K562 (cell line): Measurements from ENCODE around the gene NSUN2. TPM values are rescaled to one million over a fixed set of nuclear protein-coding genes. Genes with fewer than 3 reads are reported as not detected.

ENCODE experiments used
- E2F4 ChIP-seq: sonication (generic); formaldehyde crosslinking; IDR thresholded peaks from 2 replicates; pipeline ENCODE4 v1.8.0; 2022; ENCODE audit warnings: mild to moderate bottlenecking, low read depth, missing genetic modification reagents
- NFE2 ChIP-seq: IDR thresholded peaks from 2 replicates; pipeline ENCODE4 v1.6.1; 2014; ENCODE audit warnings: antibody characterized with exemption, low read depth
- PBX2 ChIP-seq, 2 experiments: IDR thresholded peaks in 1 of 2; conservative IDR thresholded peaks in 1 of 2; 2 replicates each; pipeline ENCODE4 v1.6.1; 2016; ENCODE audit warnings: low read depth in 2 of 2, mild to moderate bottlenecking in 1 of 2, missing compliant biosample characterization in 1 of 2, missing genetic modification characterization in 1 of 2, moderate library complexity in 1 of 2
- PTRF ChIP-seq: fragments of 450-650 bp; IDR thresholded peaks from 2 replicates; pipeline ENCODE4 v1.6.1; 2016; ENCODE audit warnings: mild to moderate bottlenecking, missing genetic modification characterization, missing compliant biosample characterization
- THRA ChIP-seq: fragments of 450-650 bp; IDR thresholded peaks from 2 replicates; pipeline ENCODE4 v1.6.1; 2017; ENCODE audit warnings: mild to moderate bottlenecking, moderate library complexity
- ZC3H4 ChIP-seq: sonication (generic); formaldehyde crosslinking; IDR thresholded peaks from 2 replicates; pipeline ENCODE4 v1.9.0; 2021; ENCODE audit warnings: missing genetic modification reagents, borderline replicate concordance
- polyA plus RNA-seq, 8 experiments: library from polyadenylated mRNA; depleted of rRNA in 4 of 8; stranded (reverse) in 5 of 8; unstranded in 3 of 8; fragments of >200 nt; fragmentation: Nextera tagmentation in 2 of 8; fragmentation: Illumina TruSeq in 1 of 8; extraction: Ambion mirVana in 2 of 8; extraction: Trizol in 1 of 8; gene quantifications; 2 replicates each; pipeline versions ENCODE4 v1.2.1 to v1.2.3, GENCODE V29; 2011 to 2014; ENCODE audit warnings: inconsistent platforms in 1 of 8, missing spikeins in 1 of 8
- total RNA-seq, 7 experiments: library from RNA; depleted of rRNA in 6 of 7; stranded (reverse); fragments of >200 nt in 6 of 7; fragmentation: Illumina TruSeq in 2 of 7; extraction: Trizol in 2 of 7; gene quantifications; 2 replicates each; pipeline versions ENCODE4 v1.2.1 to v1.2.3, GENCODE V29; 2011 to 2021; ENCODE audit warnings: low replicate concordance in 1 of 7

Gene NSUN2
- total and polyA plus RNA-seq, 9 of the 15 experiments (the other 6 are each of a cell fraction or from before 2014, with no cell fraction given), result 9.2 to 167 (median 127) TPM

GRCh38 chr5:6554812-6555211 lies 78.0 kb downstream of the NSUN2 start (continued):
- TF ChIP-seq PBX2 (CRISPR knock-in tag; IDR thresholded peaks at IDR 0.05; ENCODE audit: low read depth) (no peak), PBX2 (tag; conservative IDR thresholded peaks at IDR 0.05; ENCODE audit: low read depth) (no peak), THRA (no peak), ZC3H4 (CRISPR knock-in tag) (no peak), E2F4 (CRISPR knock-in tag) (no peak), NFE2 (no peak), PTRF (tag) (no peak)
